Thyroid gland (tissue), 4 donors: ENCODE measurements around the gene HES4.
"Not testable (repeated sequence)": the region's sequence is repeated elsewhere in the genome, so short reads cannot be mapped to it uniquely, and the experiment has no call there.

Source experiments
- CTCF ChIP-seq, 6 experiments: fragments of 200-600 bp in 3 of 6; fragments of 450-650 bp in 3 of 6; sonication (generic) in 3 of 6; IDR thresholded peaks; one replicate each; pipeline ENCODE4 v1.5.1; 2016 to 2019; ENCODE audit warnings: antibody characterized with exemption in 6 of 6, mild to moderate bottlenecking in 2 of 6, inconsistent platforms in 1 of 6, moderate library complexity in 1 of 6
- POLR2A ChIP-seq, 2 donors: fragments of 450-650 bp; IDR thresholded peaks; one replicate each; pipeline ENCODE4 v1.6.1; 2017; ENCODE audit warnings: antibody characterized with exemption in 2 of 2, mild to moderate bottlenecking in 2 of 2, moderate library complexity in 1 of 2

DNA sequence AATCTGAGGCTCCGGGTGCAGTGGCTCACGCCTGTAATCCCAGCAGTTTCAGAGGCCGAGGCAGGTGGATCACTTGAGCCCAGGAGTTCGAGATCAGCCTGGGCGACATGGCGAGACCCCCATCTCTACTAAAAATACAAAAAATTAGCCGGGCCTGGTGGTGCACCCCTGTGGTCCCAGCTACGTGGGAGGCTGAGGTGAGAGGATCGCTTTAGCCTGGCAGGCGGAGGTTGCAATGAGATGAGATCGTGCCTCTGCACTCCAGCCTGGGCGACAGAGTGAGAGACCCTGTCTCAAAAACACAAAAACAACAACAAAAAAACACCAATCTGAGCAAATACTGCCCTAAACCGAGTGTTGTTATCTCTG, 12.8 kb upstream of the HES4 start:
- not testable (repeated sequence) for TF ChIP-seq CTCF, POLR2A (IDR thresholded peaks at IDR 0.05)
